GM18861 (cell line): ENCODE data around the gene LMO4.

Experiments
- ATAC-seq: cut with Tn5 transposase; IDR thresholded peaks from one replicate; pipeline ENCODE4 v1.9.1; 2021; ENCODE audit not compliant: unreplicated experiment

The LMO4 gene

DNA sequence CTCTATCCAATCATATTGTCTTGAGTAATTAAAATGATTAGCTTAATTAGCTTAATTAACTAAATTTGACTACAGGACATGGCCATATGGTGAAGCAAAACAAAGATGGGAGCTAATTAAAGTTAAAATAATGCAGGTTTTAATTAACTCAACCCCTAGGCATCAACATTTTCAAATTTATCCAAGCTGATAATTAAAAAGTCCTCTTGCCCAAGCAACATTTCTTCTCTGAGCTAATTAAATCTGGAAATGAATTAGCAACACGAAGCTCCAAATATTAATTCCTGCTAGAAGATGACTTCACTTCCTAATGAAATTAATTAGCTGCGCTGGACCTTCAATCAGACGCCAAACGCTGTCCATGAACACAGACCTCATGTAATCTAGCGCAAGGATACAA lies 27.9 kb downstream of the LMO4 start:
- no peak for ATAC-seq

DNA sequence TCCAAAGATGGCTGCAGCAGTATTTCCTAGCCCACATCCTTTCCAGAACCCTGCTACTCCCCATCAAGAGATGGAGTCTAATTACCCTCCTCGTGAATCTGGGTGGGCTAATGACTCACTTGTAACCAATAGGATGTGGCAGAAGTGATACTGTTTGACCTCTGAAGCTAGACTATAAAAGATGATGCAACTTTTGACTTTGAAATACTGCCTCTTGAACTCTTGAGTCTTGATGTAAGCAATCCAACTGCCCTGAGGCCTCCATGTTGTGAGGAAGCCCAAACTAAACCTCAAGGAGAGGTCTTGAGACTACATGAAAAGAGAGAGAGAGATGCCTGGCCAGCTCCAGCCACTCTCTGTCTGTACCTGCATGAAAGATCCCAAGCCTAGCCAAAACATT lies 29.5 kb downstream of the LMO4 start:
- no peak for ATAC-seq

DNA sequence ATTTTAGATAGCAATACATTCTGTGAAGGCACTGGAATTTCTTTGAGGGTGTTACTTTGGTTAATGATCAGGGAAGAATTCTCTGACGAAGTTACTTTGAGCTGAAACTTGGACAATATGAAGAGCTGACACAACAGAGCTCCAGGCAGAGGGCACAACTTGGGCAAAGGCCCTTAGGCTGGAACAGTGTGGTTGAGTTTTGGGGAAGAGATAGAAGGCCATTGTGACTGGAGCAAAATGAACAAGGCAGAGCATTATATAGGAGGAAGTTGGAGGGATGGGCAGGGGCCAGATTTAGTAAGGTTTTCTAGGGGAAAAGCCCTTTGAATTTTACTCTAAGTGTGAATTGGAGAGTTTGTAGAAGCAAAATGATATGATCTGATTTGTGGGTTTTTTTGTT lies 30.9 kb downstream of the LMO4 start:
- no peak for ATAC-seq

DNA sequence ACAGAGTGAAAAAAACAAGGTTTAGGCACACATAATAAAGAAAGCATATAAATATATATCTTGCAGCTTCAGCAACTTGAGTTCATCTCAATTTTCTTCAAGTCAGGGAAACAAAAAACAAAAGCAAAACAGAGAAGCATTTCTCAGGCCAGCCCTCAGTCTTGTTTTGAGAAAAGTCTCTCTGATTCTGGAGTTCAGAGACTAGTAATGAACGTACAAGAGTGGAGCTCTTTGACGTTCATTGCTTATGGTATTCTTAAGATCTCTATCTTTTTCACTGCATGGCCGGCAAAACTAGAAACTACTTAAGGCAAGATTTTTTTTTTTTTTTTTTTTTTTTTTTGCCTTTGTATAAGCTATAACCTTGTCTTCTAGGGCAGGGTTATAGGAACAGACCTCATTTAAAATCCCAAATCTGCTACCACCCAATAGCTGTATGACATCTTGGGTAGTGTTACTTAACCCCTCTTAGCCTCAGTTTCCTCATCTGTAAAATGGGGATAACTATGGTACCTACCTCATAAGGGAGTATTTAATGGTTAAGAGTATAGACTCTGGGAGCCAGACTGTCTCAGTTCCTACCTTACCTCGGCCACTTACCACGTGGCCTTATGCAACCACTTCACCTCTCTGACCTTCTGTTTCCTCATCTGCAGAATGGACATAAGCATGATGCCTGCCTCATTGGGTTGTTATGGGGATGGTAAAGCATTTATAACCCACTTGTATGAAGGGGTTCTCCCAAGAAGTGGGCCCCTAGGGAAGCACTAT lies 33.6 kb downstream of the LMO4 start:
- no peak for ATAC-seq

DNA sequence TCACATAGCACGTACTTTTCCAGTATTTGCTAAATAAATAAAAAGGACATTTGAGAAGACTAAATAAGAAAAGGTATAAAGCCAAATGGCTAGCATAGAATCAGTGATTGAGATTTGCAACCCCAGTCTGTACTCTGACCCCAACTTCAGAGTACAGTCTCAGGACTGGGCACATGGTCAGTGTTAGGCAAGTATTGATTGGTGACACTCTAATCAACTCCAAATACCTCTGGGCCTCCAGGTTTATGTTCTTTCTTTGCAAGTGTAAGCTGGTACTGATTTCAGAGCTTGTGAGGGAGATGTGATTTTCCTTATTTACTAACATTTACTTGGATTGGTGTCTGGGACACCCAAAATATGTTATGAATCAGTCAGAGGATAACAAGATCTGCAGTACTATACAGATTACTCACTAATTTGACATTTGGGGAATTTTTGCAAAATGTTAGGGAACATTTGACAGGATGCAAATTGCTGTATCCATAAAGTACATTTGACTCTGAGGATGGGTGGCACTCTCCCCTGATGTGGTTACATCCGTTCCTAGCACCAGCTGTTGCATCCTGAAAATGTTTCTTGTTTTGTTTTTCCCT lies 34.2 kb downstream of the LMO4 start:
- ATAC-seq, result no peak

DNA sequence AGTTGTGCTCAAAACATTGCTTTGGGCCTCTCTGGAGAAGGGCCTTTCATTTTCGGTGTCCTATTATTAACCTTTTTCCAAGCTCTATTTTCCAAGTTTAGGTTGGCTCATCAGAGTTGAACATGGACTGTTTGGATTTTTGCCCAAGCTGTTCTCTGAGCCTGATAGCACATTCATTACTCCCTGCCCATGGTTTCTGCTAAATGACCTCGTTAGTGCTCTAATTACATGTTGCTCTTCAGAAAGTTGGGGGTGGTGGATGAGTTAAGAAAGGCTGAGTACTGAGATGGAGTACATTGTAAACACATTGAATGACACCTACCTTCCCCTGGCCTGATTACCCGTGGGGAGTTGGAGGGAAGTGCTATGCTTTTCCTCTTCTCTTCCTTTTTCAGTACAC lies 38.9 kb downstream of the LMO4 start:
- ATAC-seq, result no peak

DNA sequence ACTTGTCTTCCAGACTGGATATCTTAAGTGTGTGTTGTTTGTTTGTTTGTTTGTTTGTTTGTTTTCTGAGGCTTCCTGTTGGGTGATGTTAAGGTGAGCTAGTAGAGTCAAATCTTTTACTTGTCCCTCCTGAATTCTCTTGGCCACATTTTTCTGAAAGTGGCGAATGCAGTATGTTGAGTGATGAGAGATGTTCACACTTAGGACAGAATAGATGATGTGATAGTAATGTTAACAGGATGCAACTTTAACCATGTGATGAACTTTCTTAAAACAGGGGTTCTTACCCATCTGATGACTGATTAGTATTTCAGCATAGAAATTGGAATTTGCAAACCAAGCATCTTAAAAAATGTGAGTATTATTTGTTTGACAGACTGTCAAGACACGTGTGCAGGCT lies 40.2 kb downstream of the LMO4 start:
- ATAC-seq, result no peak

DNA sequence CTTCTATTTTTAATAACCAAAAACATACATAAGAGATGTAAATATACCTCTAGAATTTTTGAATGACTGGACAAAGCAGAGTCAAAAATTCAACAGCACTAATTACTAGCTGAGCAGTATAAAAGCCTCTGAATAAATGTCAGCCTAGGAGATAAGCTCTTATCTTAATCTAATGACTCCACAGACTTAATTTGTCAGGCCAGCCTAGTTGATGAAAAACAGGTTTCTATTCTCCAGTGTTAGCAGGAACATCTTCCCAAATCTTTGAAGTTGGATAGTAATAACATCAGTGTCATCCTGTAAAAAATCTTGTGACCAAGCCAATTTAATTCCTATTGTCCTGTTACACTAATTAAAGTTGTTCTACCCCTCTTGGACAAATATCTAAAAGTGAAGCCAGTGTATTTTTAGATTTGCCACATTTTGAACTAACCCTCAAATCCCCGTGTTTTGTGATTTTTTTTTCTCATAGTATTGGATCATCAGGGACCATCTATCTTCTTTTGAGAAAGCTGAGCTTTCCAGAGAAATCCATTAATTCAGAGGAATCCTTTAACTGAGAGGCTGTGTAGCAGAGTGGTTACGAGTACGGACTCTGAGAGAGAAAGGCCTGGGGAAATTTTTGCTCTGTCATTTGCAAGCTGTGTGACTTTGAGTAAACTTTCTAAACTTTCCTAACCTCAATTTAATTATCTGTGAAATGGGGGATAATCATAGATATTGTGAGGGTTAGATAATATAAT lies 41.2 kb downstream of the LMO4 start:
- no peak for ATAC-seq

DNA sequence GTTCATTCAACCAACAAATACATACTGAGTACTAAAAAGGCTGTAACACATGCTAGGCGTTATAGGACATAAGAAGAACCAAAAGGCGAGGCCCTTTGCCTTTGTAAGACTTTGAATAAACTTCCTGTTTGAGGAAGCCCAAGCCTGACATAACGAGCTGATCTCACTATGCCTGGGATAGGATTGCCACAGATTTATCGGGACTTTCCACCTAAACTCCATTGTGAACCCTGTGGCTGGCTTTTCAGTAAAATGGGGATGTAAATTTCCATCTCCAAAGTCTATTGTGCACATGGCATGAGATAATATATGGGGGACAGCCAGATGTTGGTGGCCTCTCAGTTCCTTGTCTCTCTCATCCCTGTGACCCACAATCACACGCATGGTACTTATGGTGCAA lies 41.9 kb downstream of the LMO4 start:
- no peak for ATAC-seq

DNA sequence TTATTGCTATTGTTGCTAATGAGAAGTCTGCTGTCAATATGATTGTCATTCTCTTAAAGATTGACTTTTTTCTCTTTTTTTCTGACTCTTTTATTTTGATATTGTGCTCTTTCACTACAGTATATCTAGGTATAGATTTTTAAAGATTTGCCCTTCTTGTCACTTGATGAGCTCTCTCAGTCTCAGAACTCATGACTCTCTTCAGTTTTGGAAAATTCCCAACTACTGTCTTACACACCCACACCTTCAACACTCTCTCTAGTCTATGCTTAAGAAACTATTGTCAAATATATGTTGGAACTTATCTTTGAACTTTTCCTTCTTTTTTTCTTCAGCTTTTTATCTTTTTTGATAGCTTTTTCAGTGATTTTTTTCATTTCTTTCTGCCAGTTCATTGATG lies 50.6 kb downstream of the LMO4 start:
- ATAC-seq, result no peak

DNA sequence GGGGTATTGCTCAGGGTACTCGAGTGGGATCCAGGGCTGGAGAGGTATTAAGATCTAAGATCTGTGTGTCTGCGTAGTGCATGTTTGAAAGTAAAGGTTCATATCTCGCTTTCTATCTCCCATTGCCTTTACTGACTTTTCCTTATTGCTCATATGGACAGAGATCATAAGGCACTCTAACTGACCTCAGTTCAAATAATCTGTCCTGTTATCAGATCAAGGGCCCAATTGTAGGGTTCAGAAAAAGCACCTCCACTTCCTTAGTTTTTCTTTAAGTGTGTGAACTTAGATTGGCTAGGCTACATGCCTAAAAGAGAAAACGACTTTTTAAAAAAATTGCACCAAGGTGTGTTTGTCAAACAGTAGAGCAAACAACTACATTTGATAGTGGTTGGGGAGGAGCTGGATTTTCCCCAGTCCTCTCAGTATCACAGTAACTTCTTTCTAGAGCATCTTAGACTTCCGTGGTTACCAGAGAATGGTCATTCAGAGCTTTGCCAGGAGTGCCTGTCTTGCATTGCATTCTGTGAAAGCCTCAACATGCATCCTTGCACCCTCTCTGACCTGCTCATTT lies 57.6 kb downstream of the LMO4 start:
- no peak for ATAC-seq

DNA sequence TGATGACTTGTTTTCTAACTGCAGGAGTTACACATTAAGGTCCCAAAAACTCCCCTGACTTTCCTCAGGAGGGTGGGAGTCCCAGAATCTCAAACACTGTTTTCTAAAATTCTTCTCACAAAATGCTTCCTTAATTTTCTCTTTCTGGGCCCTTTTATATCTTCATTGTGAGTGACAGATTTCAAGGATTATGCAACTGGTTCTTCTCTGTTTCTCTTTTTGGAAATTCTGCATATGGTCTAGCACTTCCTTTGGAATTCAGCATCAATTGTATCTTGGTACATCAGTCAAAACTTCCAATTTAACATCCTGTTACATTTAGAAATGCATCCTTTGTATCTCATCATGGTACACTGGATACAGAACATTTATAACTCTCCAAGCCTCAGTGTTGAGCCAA lies 59.7 kb downstream of the LMO4 start:
- ATAC-seq, result no peak

DNA sequence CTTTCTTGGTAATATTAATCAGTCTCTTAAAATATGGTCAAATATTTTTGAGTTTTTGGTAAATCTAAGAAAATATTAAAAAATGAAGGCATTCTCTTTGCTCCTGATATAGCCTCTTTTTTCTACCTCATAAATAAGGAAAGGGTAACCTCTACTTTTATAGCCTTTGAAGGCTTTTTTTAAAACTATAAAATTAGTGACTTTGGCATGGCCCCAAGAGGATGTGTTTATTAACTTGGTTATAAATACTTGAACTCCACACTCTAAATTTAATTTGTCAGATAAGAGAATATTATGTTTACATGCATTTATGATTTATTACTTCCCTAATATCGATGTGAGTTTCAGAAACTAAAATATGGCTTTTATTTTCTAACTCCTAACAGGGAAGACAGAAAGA lies 60.3 kb downstream of the LMO4 start:
- no peak for ATAC-seq

DNA sequence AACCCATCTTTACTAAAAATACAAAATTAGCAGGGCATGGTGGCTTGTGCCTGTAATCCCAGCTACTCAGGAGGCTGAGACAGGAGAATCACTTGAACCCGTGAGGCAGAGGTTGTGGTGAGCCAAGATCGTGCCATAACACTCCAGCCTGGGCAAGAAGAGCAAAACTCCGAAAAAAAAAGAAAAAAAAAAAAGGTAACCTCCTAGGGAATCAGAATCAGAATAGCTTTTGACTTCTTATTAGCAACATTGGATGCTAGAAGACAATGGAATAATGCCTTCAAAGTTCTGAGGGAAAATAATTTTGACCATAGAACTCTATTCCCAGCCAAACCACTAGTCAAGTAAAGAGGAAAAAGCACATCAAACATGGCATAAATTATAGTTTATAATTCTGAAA lies 60.9 kb downstream of the LMO4 start:
- ATAC-seq, result no peak

DNA sequence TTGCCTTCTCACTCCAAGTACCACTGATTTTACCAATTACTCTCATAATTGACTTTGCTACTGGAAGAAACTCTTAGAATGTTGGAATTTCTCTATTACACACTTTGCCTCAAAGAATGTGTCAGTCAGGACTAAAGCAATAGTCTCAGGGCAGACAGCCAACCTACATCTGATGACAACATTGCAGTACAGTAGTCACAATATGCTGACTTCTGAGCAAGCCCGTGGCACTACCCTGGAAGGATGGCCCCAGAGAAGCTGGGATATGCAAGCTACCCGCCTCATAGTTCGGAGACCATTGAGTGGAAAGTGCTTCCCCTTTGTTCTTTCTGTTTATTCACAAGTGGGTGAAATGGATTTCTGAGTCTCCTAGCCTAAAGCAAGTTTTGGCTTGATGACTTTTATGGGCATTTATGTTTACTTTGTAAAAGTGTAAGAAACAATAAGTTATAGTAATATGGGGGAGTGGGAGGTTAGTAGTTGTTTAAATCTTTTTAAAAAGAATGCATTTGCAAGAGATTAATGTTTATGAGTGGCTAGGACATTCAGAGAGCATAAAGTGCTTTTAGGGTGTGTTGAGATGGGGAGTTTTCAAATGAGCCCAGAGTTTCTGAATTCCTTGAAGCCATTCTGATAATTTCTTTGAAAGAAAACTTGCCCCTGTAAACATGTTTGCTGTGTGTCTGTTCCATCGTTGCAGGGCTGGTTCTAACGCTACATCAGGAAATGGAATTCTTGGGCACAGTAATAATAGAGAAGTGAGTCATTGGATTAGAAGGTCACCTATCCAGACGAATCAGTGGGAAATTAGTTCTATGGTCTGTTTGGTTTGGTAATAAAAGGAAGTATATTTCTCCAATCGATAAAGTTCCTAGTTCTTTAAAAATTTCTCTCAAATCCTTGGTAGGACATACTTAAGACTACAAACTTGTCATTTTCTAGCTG lies 63.8 kb downstream of the LMO4 start:
- no peak for ATAC-seq

DNA sequence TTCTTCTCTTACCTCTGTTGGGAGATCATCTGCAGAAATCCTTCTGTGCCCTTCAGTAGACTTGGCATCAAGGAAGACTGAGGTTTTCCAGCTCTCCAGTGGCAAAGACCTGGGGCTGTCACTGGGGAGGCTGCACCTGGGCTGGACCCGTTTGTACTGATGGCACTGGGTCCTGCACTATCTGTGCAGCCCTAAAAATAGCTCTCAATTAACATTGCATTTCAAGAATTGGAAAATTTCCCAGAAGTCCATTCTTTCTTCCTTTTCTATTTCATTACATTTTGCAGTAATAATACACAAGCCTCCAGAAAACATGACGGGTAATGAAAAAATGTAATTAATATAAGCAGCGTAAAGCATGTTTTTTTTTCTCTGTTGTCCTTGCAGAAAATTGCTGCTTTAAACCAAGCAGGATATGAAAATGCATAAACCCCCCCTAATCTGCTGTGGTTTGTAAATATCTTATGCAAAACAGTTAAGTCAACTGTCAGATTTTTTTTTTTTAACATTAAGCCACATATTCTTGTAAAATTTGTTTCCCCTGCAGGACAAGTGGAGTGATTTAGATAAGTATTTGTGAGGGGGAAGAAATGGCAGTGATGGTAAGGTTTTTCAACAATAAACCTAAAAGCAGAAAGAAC lies 64.9 kb downstream of the LMO4 start:
- ATAC-seq, result peak; percentile 51

DNA sequence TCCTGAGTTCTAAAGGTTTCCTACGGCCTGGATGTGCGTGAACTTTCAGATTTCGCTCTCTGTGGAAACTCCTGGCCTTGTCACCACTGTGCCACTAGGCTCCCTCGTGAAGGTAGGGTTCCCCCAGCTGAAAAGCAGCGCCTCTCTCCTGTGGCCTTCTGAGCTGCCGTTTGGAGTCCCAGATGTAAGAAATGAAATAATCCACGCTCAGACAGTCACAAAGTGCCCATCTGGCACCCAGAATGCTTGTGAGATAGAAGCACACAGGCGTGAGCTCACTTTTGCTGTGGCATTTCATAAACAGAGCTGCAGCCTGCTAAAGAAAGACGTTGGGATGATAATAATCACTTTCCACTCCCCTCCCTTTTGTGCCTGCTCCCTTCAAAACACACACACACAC lies 65.8 kb downstream of the LMO4 start:
- ATAC-seq, result no peak

DNA sequence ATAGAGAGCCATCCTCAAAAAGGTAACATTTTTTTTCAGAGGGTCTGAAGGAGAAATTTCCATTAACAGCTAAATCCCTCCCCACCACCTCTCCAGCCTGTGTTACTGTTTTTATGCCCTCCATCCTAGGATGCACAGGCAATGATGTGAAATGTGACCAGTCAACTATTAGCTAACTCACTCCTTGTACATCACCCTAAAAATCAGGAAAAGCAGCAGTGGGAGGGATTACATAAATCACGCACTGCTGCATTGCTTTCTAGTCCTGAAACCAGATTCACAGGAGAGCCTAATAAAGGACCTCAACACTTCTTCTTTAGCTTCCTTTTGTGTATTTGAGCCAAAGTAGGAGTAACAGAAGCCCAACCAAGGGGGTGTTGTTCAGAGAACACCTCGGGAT lies 66.3 kb downstream of the LMO4 start:
- ATAC-seq, result no peak
